ENCODE measurements around the gene ASCL3. TPM values are rescaled to one million over a fixed set of nuclear protein-coding genes. Genes with fewer than 3 reads are reported as not detected.

Gene ASCL3
- polyA plus RNA-seq, 1 donor (not counting 4 experiments of a cell fraction or from before 2014, with no cell fraction given) = not detected

DNA sequence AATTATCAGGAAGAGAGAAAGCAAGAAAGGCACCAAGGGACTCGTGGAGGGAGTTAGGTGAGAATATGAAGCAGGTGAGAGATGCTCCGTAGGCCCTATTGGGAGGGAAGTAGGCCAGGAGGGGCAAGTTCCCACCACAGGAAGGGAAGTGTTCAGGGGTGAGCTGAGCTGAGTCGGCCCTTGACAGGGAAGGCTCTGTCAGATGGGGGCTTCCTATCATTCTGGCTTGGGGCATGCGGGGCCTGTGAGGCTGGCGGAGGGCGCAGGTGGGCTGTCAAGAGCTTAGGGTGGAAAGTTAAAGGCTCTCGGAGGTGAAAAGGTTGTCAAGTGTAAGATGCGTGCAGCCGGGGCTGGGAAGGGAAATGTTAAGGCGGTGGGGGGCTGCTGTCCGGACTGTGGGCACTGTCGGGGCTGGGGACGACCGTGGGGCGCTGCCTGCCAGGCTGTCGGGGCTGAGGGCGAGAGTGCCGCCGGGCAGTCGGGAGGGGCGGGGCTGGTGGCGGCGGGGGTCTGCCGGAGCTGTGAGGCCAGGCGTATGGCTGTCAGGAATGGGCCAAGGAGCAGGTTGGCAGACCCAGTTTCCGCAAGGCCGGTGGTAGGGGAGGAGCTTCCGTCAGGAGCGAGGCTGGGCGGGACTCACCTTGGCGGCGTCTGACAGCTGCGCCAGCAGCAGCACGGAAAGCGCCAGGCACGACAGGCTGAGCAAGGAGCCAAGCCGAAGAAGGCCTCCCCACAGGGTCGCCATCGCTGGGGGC lies 20.9 kb upstream of the ASCL3 start:
- H3K4me1 ChIP-seq (ENCODE audit: control insufficient read depth, extremely low read depth, insufficient read depth, low read length) = peaks cover 12% of the 10 kb centered on the region
- H2AFZ ChIP-seq (ENCODE audit: control insufficient read depth, low read length) = peak overlapping the region; percentile 67
- no peaks in the 10 kb centered on the region for H4K20me1 ChIP-seq (ENCODE audit: control insufficient read depth, extremely low read depth, insufficient read depth, low read length)
- no peaks in the 10 kb centered on the region for H3K36me3 ChIP-seq (ENCODE audit: control insufficient read depth in 2 of 2, extremely low read depth in 1 of 2, insufficient read depth in 2 of 2, low read length in 2 of 2)
- peak overlapping the region; percentile 80 for H3K27ac ChIP-seq (ENCODE audit: control insufficient read depth, insufficient read depth, low read length)
- H3K9ac ChIP-seq (ENCODE audit: control insufficient read depth, extremely low read depth, insufficient read depth, low read length) = peak overlapping the region; percentile 84
- no peaks in the 10 kb centered on the region for H3K27me3 ChIP-seq (ENCODE audit: control insufficient read depth, extremely low read depth, insufficient read depth, low read length)
- dilution Hi-C loops (cut with MboI; ENCODE audit: extremely low pct_ligation_motif_present, low sequenced_read_pairs) = no loop called here
- H3K4me3 ChIP-seq (ENCODE audit: control insufficient read depth in 2 of 3, extremely low read depth in 1 of 3, insufficient read depth in 2 of 3, low read depth in 1 of 3, low read length in 3 of 3) = peak overlapping the region; percentile 79 to 87 (median 81)
- H3K9me1 ChIP-seq (ENCODE audit: control insufficient read depth, extremely low read depth, insufficient read depth, low read length) = no peaks in the 10 kb centered on the region
- no peak for DNase-seq (ENCODE audit: low read depth, low spot score)
- FAIRE-seq = no peak
- H3K9me3 ChIP-seq (ENCODE audit: control insufficient read depth, low read depth, low read length) = no peaks in the 10 kb centered on the region
- H3K4me2 ChIP-seq (ENCODE audit: control insufficient read depth, extremely low read depth, insufficient read depth, low read depth, low read length) = peak overlapping the region; percentile 95
- TF ChIP-seq, protein P1, sequence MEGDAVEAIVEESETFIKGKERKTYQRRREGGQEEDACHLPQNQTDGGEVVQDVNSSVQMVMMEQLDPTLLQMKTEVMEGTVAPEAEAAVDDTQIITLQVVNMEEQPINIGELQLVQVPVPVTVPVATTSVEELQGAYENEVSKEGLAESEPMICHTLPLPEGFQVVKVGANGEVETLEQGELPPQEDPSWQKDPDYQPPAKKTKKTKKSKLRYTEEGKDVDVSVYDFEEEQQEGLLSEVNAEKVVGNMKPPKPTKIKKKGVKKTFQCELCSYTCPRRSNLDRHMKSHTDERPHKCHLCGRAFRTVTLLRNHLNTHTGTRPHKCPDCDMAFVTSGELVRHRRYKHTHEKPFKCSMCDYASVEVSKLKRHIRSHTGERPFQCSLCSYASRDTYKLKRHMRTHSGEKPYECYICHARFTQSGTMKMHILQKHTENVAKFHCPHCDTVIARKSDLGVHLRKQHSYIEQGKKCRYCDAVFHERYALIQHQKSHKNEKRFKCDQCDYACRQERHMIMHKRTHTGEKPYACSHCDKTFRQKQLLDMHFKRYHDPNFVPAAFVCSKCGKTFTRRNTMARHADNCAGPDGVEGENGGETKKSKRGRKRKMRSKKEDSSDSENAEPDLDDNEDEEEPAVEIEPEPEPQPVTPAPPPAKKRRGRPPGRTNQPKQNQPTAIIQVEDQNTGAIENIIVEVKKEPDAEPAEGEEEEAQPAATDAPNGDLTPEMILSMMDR (optimal IDR thresholded peaks at IDR 0.05 in 1 of 3, IDR thresholded peaks at IDR 0.05 in 1 of 3, conservative IDR thresholded peaks at IDR 0.05 in 1 of 3; ENCODE audit: extremely low read depth in 1 of 3, insufficient read depth in 2 of 3, low read length in 3 of 3) = no peak
- no peak for TF ChIP-seq EZH2 (IDR thresholded peaks at IDR 0.05; ENCODE audit: low read length)
- H3K79me2 ChIP-seq (ENCODE audit: control insufficient read depth, insufficient read depth, low read length) = peaks cover 36% of the 10 kb centered on the region

DNA sequence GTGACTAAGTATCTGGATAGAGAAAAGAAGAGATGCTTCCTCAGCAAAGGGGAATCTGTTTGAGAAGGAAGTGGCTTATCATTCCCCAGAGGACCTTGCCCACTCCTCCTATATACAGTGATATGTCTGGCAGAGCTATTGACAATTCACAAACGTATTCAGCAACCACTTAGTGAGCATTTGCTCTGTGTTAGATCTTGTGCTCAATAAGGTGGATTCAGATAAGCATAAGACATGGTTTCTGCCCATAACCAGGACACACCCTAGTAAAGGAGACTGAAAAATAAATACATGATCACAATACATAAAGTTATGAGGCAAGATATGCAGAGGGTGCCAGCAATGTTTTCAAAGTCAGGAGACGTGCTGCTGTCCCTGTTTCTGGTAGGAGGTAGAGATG lies 20.0 kb upstream of the ASCL3 start:
- TF ChIP-seq, protein P1 (optimal IDR thresholded peaks at IDR 0.05 in 1 of 3, IDR thresholded peaks at IDR 0.05 in 1 of 3, conservative IDR thresholded peaks at IDR 0.05 in 1 of 3; ENCODE audit: extremely low read depth in 1 of 3, insufficient read depth in 2 of 3, low read length in 3 of 3) = no peak
- no peak for TF ChIP-seq EZH2 (IDR thresholded peaks at IDR 0.05; ENCODE audit: low read length)
- H3K27me3 ChIP-seq (ENCODE audit: control insufficient read depth, extremely low read depth, insufficient read depth, low read length) = no peaks in the 10 kb centered on the region
- H3K4me3 ChIP-seq (ENCODE audit: control insufficient read depth in 2 of 3, extremely low read depth in 1 of 3, insufficient read depth in 2 of 3, low read depth in 1 of 3, low read length in 3 of 3) = peak overlapping the region in 2 of 3 experiments; percentile 79 to 81
- H3K9ac ChIP-seq (ENCODE audit: control insufficient read depth, extremely low read depth, insufficient read depth, low read length) = no peak overlapping the region
- no peaks in the 10 kb centered on the region for H3K9me3 ChIP-seq (ENCODE audit: control insufficient read depth, low read depth, low read length)
- H3K36me3 ChIP-seq (ENCODE audit: control insufficient read depth in 2 of 2, extremely low read depth in 1 of 2, insufficient read depth in 2 of 2, low read length in 2 of 2) = no peaks in the 10 kb centered on the region
- H3K27ac ChIP-seq (ENCODE audit: control insufficient read depth, insufficient read depth, low read length) = peak overlapping the region; percentile 4
- H3K79me2 ChIP-seq (ENCODE audit: control insufficient read depth, insufficient read depth, low read length) = peaks cover 41% of the 10 kb centered on the region
- DNase-seq (ENCODE audit: low read depth, low spot score) (no peak), FAIRE-seq (no peak)
- H3K4me2 ChIP-seq (ENCODE audit: control insufficient read depth, extremely low read depth, insufficient read depth, low read depth, low read length) = peak overlapping the region; percentile 95
- no peaks in the 10 kb centered on the region for H4K20me1 ChIP-seq (ENCODE audit: control insufficient read depth, extremely low read depth, insufficient read depth, low read length)
- dilution Hi-C loops (cut with MboI; ENCODE audit: extremely low pct_ligation_motif_present, low sequenced_read_pairs) = no loop called here
- no peaks in the 10 kb centered on the region for H3K9me1 ChIP-seq (ENCODE audit: control insufficient read depth, extremely low read depth, insufficient read depth, low read length)
- no peak overlapping the region for H2AFZ ChIP-seq (ENCODE audit: control insufficient read depth, low read length)
- H3K4me1 ChIP-seq (ENCODE audit: control insufficient read depth, extremely low read depth, insufficient read depth, low read length) = peaks cover 12% of the 10 kb centered on the region

Data from keratinocyte (primary cell).